OCI-LY3 (cell line): ENCODE data around the gene ANP32D.

Experiments
- CTCF ChIP-seq: fragments of 200-600, 300-600 bp; sonication (generic); IDR thresholded peaks from 2 replicates; pipeline ENCODE4 v1.5.1; 2014; ENCODE audit warnings: antibody characterized with exemption, low read length, low read depth
- EZH2phosphoT487 ChIP-seq: fragments of 200-600 bp; shearing (Covaris generic); IDR thresholded peaks from 2 replicates; pipeline ENCODE4 v1.6.1; 2018; ENCODE audit warnings: antibody characterized with exemption, mixed run types, low read depth

GRCh38 chr12:48514728-48515127 is 42.4 kb downstream of the ANP32D start:
- TF ChIP-seq CTCF (no peak), EZH2phosphoT487 (no peak)
